Smooth muscle cell (in vitro differentiated cells): ENCODE measurements around the gene NAPA. TPM values are rescaled to one million over a fixed set of nuclear protein-coding genes. Genes with fewer than 3 reads are reported as not detected.

ENCODE experiments used
- polyA plus RNA-seq: library from polyadenylated mRNA; unstranded; fragments of >200 nt; fragmentation: Nextera tagmentation; extraction: Ambion mirVana; gene quantifications from 2 replicates; pipeline ENCODE4 v1.2.1, GENCODE V29; 2016
- total RNA-seq: library from RNA; depleted of rRNA; stranded (reverse); fragments of >200 nt; gene quantifications from 2 replicates; pipeline ENCODE4 v1.2.3, GENCODE V29; 2014

NAPA gene
- total and polyA plus RNA-seq, 2 experiments from 2014 or later, result 65.0 to 78.7 TPM

Other genes starting within 250 kb of the NAPA start
- 7.2 and 8.0 TPM in 2 replicates for gene INAFM1, start 240.2 kb downstream of the NAPA start, total RNA-seq
- 29.7 and 31.5 TPM in 2 replicates for gene INAFM1, start 240.2 kb downstream of the NAPA start, polyA plus RNA-seq
- 0.49 and 1.6 TPM in 2 replicates for gene C5AR1, start 205.2 kb downstream of the NAPA start, total RNA-seq
- gene C5AR1, start 205.2 kb downstream of the NAPA start, polyA plus RNA-seq, result 0.48 and 1.1 TPM in 2 replicates
- gene C5AR2, start 182.9 kb downstream of the NAPA start, total RNA-seq, result 0.09 and 0.49 TPM in 2 replicates
- gene C5AR2, start 182.9 kb downstream of the NAPA start, polyA plus RNA-seq, result not detected in 2 replicates
- 7.1 and 9.8 TPM in 2 replicates for gene DHX34, start 165.7 kb downstream of the NAPA start, total RNA-seq
- 9.7 and 9.8 TPM in 2 replicates for gene DHX34, start 165.7 kb downstream of the NAPA start, polyA plus RNA-seq
- 49.7 and 59.0 TPM in 2 replicates for gene MEIS3, start 95.5 kb downstream of the NAPA start, total RNA-seq
- 111 and 141 TPM in 2 replicates for gene MEIS3, start 95.5 kb downstream of the NAPA start, polyA plus RNA-seq
- gene SLC8A2, start 43.2 kb downstream of the NAPA start, total RNA-seq, result 0.22 and 0.31 TPM in 2 replicates
- 0.50 and 0.62 TPM in 2 replicates for gene SLC8A2, start 43.2 kb downstream of the NAPA start, polyA plus RNA-seq
- gene KPTN, start 30.8 kb downstream of the NAPA start, total RNA-seq, result 3.4 and 12.2 TPM in 2 replicates
- 10.6 and 15.5 TPM in 2 replicates for gene KPTN, start 30.8 kb downstream of the NAPA start, polyA plus RNA-seq
- gene ZNF541, start 58.1 kb upstream of the NAPA start, total RNA-seq, result not detected in 2 replicates
- not detected in 2 replicates for gene ZNF541, start 58.1 kb upstream of the NAPA start, polyA plus RNA-seq
- gene BICRA, start 94.1 kb upstream of the NAPA start, total RNA-seq, result 10.0 and 11.9 TPM in 2 replicates
- 3.6 and 5.5 TPM in 2 replicates for gene BICRA, start 94.1 kb upstream of the NAPA start, polyA plus RNA-seq
- 44.3 and 65.6 TPM in 2 replicates for gene EHD2, start 198.4 kb upstream of the NAPA start, total RNA-seq
- 200 TPM in 2 replicates for gene EHD2, start 198.4 kb upstream of the NAPA start, polyA plus RNA-seq
- 42.8 and 48.9 TPM in 2 replicates for gene NOP53, start 230.5 kb upstream of the NAPA start, total RNA-seq
- 74.5 and 95.2 TPM in 2 replicates for gene NOP53, start 230.5 kb upstream of the NAPA start, polyA plus RNA-seq